Liver (tissue), 3 donors: ENCODE data around the gene GATM.

Experiments used
- ATF3 ChIP-seq: IDR thresholded peaks from 2 replicates; pipeline ENCODE4 v1.6.1; 2016; ENCODE audit warnings: antibody characterized with exemption
- CTCF ChIP-seq: fragments of 150-350 bp; IDR thresholded peaks from 2 replicates; pipeline ENCODE4 v1.5.1; 2017; ENCODE audit warnings: improper control_type of control experiment, low read depth, low read length; ENCODE audit not compliant: missing input control
- EGR1 ChIP-seq, 2 donors: IDR thresholded peaks; 2 replicates each; pipeline ENCODE4 v1.6.1; 2016 to 2018; ENCODE audit warnings: antibody characterized with exemption in 2 of 2, low read depth in 2 of 2
- FOXA1 ChIP-seq: IDR thresholded peaks from 2 replicates; pipeline ENCODE4 v1.6.1; 2016; ENCODE audit warnings: antibody characterized with exemption
- GABPA ChIP-seq, 2 donors: IDR thresholded peaks in 1 of 2; conservative IDR thresholded peaks in 1 of 2; 2 replicates each; pipeline ENCODE4 v1.6.1; 2016; ENCODE audit warnings: antibody characterized with exemption in 2 of 2, mild to moderate bottlenecking in 1 of 2, moderate library complexity in 1 of 2
- JUND ChIP-seq, 2 donors: IDR thresholded peaks; 2 replicates each; pipeline ENCODE4 v1.6.1; 2016; ENCODE audit warnings: antibody characterized with exemption in 2 of 2
- MAX ChIP-seq: IDR thresholded peaks from 2 replicates; pipeline ENCODE4 v1.6.1; 2016; ENCODE audit warnings: antibody characterized with exemption
- RAD21 ChIP-seq, 2 donors: IDR thresholded peaks; 2 replicates each; pipeline ENCODE4 v1.6.1; 2016; ENCODE audit warnings: antibody characterized with exemption in 2 of 2, mild to moderate bottlenecking in 2 of 2
- REST ChIP-seq: IDR thresholded peaks from 2 replicates; pipeline ENCODE4 v1.6.1; 2016; ENCODE audit warnings: antibody characterized with exemption, mild to moderate bottlenecking
- RXRA ChIP-seq, 2 donors: IDR thresholded peaks; 2 replicates each; pipeline ENCODE4 v1.6.1; 2017 to 2018; ENCODE audit warnings: antibody characterized with exemption in 2 of 2, mild to moderate bottlenecking in 1 of 2
- SP1 ChIP-seq: IDR thresholded peaks from 2 replicates; pipeline ENCODE4 v1.6.1; 2018; ENCODE audit warnings: antibody characterized with exemption, mild to moderate bottlenecking
- TAF1 ChIP-seq: conservative IDR thresholded peaks from 2 replicates; pipeline ENCODE4 v1.6.1; 2016; ENCODE audit warnings: antibody characterized with exemption, mild to moderate bottlenecking
- YY1 ChIP-seq: IDR thresholded peaks from 2 replicates; pipeline ENCODE4 v1.6.1; 2016; ENCODE audit warnings: antibody characterized with exemption, mild to moderate bottlenecking
- donor health status: healthy.
- donor health status: healthy.

- TF ChIP-seq CTCF (no peak), MAX (no peak), SP1 (no peak), GABPA (IDR thresholded peaks at IDR 0.05 in 1 of 2, conservative IDR thresholded peaks at IDR 0.05 in 1 of 2) (no peak), FOXA1 (no peak), TAF1 (no peak), EGR1 (IDR thresholded peaks at IDR 0.05; ENCODE audit: low read depth in 2 of 2) (no peak), YY1 (no peak), RAD21 (IDR thresholded peaks at IDR 0.05) (no peak), REST (no peak), JUND (IDR thresholded peaks at IDR 0.05) (no peak), ATF3 (no peak), RXRA (IDR thresholded peaks at IDR 0.05) (no peak)
Observed at GRCh38 chr15:45394681-45395080, 16.3 kb upstream of the GATM start.
